ENCODE data around the gene EMP3. TPM values are rescaled to one million over a fixed set of nuclear protein-coding genes. Genes with fewer than 3 reads are reported as not detected.

The EMP3 gene
- total and polyA plus RNA-seq, 2 of the 13 experiments (the other 11 are each of a cell fraction or from before 2014, with no cell fraction given): 2.2 to 7.8 TPM

DNA sequence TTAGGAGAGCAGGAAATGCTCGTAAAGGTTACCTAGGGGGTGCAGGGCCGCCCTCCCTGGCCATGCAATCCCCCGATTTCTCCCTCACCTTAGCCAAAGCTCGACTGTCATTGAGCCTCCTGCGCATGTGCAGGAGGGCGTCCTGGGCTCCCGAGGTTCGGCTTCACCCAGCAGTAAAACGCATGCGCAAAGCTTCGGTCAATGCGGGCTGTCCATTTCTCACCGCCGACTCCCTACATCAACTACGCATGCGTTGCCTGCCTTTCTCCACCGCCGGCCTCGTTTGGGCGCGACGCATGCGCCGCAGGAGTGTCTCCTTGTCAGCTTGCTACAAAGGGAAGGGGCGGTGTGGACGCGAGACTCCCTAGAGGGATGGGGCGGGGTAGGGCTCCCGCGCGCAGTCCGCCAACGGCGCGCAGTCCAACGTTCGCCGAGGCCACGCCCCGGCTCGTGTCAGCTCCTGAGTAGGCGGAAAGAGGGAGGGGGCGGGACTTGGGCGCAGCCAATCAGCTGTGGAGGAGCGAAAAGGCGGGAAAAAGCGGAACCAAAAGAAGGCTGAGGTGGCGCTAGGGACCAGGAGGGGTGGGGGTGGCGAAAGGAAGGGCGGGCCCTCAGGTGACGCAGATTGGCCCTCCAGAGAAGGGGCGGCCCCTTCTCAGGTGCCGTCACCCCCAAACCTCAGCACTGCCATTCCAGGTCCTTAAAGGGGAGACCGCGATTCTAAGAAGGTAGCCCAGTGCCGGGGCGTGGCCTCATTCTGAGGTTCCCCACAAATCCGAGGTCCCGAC lies 38.7 kb downstream of the EMP3 start, which contains the start of the genes SYNGR4 and TMEM143 (continued):
- TF ChIP-seq ZNF329 (CRISPR knock-in tag; IDR thresholded peaks at IDR 0.05; ENCODE audit: low read depth) (0 out of 2 replicates have a peak, but pooled peaks have one; percentile 64), SMC3 (IDR thresholded peaks at IDR 0.05; ENCODE audit: low read length) (no peak), KDM5A (IDR thresholded peaks at IDR 0.05; ENCODE audit: borderline replicate concordance, low read length) (no peak), ZNF263 (CRISPR knock-in tag; IDR thresholded peaks at IDR 0.05) (peak; percentile 64), ZNF570 (CRISPR knock-in tag; IDR thresholded peaks at IDR 0.05; ENCODE audit: borderline replicate concordance) (no peak), POLR2AphosphoS2 (IDR thresholded peaks at IDR 0.05; ENCODE audit: low read depth, low read length) (no peak), ZNF691 (CRISPR knock-in tag; IDR thresholded peaks at IDR 0.05; ENCODE audit: borderline replicate concordance, low read depth) (no peak; the same call in 1 of the 2 replicates), ZNF75D (CRISPR knock-in tag; IDR thresholded peaks at IDR 0.05; ENCODE audit: borderline replicate concordance) (no peak), HINFP (CRISPR knock-in tag; IDR thresholded peaks at IDR 0.05; ENCODE audit: low read depth) (no peak), NPAS2 (CRISPR knock-in tag; IDR thresholded peaks at IDR 0.05; ENCODE audit: borderline replicate concordance) (no peak), ATF4 (CRISPR knock-in tag; IDR thresholded peaks at IDR 0.05) (0 out of 4 replicates have a peak, but pooled peaks of 1 of the 2 experiments have one; percentile 11), CHD4 (IDR thresholded peaks at IDR 0.05; ENCODE audit: borderline replicate concordance, low read length) (no peak), ZNF577 (CRISPR knock-in tag; IDR thresholded peaks at IDR 0.05; ENCODE audit: borderline replicate concordance, low read depth) (no peak), ZNF264 (CRISPR knock-in tag; IDR thresholded peaks at IDR 0.05) (peak; percentile 77; the same call in 1 of the 2 replicates), ZFP36L2 (CRISPR knock-in tag; IDR thresholded peaks at IDR 0.05) (no peak), ZBTB7B (CRISPR knock-in tag; IDR thresholded peaks at IDR 0.05) (no peak), MIXL1 (CRISPR knock-in tag; IDR thresholded peaks at IDR 0.05) (no peak), ZNF780A (CRISPR knock-in tag; IDR thresholded peaks at IDR 0.05) (no peak), FOXC1 (CRISPR knock-in tag; IDR thresholded peaks at IDR 0.05; ENCODE audit: borderline replicate concordance) (no peak), ZC3H4 (CRISPR knock-in tag; IDR thresholded peaks at IDR 0.05; ENCODE audit: borderline replicate concordance) (no peak), ZNF597 (CRISPR knock-in tag; IDR thresholded peaks at IDR 0.05) (no peak), PHB2 (IDR thresholded peaks at IDR 0.05; ENCODE audit: partially characterized antibody) (no peak)
- TF ChIP-seq, protein P1, sequence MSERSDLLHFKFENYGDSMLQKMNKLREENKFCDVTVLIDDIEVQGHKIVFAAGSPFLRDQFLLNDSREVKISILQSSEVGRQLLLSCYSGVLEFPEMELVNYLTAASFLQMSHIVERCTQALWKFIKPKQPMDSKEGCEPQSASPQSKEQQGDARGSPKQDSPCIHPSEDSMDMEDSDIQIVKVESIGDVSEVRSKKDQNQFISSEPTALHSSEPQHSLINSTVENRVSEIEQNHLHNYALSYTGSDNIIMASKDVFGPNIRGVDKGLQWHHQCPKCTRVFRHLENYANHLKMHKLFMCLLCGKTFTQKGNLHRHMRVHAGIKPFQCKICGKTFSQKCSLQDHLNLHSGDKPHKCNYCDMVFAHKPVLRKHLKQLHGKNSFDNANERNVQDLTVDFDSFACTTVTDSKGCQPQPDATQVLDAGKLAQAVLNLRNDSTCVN (CRISPR knock-in tag; IDR thresholded peaks at IDR 0.05; ENCODE audit: borderline replicate concordance): no peak; the same call in 1 of the 2 replicates
- TF ChIP-seq, protein P2, sequence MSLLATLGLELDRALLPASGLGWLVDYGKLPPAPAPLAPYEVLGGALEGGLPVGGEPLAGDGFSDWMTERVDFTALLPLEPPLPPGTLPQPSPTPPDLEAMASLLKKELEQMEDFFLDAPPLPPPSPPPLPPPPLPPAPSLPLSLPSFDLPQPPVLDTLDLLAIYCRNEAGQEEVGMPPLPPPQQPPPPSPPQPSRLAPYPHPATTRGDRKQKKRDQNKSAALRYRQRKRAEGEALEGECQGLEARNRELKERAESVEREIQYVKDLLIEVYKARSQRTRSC (CRISPR knock-in tag; IDR thresholded peaks at IDR 0.05; ENCODE audit: low read depth): no peak
